ENCODE measurements around the gene MLLT1.
A peak's percentile ranks its signal among the peaks of the same experiment; 100 is the strongest.

Gene MLLT1

GRCh38 chr19:6204866-6205723, 74.7 kb downstream of the MLLT1 start:
- peak in 1 of 2 donors; percentile 7 for DNase-seq

DNA sequence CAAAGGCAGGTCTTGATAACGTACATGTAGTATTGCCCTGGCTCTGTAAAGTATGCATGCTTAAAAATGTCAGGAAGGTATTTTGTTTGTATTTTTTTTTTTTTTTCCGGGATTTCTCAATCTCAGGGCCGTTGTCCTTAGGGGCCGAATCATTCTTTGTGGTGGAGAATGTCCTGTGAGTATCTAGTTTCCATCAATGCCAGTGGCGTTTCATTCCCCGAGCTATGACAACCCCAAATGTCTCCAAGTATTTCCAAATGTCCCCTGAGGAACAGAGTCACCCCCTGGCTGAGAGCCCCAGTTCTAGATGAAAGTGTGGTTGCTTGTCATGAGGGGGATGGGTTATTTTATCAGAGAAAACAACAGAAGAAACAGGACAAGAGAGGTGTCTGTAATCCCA, 75.6 kb downstream of the MLLT1 start:
- DNase-seq = no peak

GRCh38 chr19:6199240-6199994, 80.4 kb downstream of the MLLT1 start:
- DNase-seq = peak; percentile 99

- no peak for DNase-seq
These were observed 80.9 kb downstream of the MLLT1 start for GRCh38 chr19:6198896-6199239.

DNA sequence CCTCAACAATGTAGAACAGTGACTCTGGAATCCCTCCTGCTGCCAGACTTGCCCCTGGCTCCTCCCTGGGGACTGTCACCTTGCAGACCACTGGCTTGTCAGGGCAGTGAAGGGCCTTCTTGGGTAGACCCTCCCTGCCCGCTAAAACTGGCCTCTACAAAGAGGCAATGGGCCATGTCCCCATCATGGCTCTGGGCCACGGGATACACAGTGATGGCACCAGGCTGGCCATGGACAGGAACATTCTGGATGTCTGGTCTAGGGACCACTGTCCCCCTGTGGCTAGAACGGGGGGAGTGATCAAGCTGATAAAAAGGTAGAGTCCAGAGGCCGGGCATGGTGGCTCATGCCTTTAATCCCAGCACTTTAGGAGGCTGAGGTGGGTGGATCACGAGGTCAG, 83.4 kb downstream of the MLLT1 start:
- DNase-seq = no peak

- DNase-seq = no peak
These were observed 91.0 kb downstream of the MLLT1 start for GRCh38 chr19:6188811-6189210.

GRCh38 chr19:6187374-6187773, 92.4 kb downstream of the MLLT1 start:
- no peak for DNase-seq

- no peak for DNase-seq
These were observed 93.6 kb downstream of the MLLT1 start for GRCh38 chr19:6185835-6186834.

DNA sequence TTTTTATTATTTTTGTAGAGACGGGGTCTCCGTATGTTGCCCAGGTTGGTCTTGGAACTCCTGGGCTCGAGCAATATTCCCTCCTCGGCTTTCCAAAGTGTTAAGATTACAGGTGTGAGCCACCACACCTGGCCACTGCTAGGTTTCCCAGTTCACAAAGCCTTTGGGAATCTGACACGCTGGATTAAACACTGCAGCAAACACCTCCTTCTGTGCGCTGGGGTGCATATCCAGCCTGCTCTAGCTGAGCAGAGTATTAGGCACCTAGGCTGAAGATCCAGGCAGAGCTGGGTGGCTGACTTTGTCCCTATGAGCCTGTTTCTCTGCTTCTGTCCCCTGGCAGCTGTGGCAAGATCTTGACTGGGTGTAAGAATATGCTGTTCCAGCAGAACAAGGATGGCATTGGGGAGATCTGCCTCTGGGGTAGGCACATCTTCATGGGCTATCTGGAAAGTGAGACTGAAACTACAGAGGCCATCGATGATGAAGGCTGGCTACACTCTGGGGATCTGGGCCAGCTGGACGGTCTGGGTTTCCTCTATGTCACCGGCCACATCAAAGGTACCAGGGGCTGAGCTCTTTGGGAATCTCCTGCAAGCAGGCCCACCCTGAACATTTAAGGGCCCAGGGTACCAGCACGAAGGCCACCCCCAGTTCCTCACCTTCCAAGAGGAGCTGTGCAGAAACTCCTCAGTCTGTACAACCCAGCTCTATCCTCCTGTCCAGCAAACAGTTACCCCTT, 94.5 kb downstream of the MLLT1 start:
- no peak for DNase-seq

DNA sequence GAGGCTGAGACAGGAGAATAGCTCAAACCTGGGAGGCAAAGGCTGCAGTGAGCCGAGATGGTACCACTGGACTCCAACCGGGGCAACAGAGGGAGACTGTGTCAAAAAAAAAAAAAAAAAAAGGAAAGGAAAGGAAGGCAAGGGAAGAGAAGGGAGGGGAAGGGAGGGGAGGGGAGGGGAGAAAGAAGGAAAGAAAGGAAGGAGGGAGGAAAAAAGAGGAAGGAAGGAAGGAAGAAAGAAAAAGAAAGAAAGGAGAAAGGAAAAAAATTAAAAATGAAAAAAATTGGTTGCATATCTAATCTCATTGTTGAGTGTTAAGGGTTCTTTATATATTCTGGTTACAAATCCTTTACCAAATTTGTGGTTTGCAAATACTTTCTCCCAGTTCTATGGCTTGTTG, 98.7 kb downstream of the MLLT1 start:
- no peak for DNase-seq

- DNase-seq = no peak
These were observed 106.6 kb downstream of the MLLT1 start for GRCh38 chr19:6173190-6173589.

GRCh38 chr19:6172074-6172863, 107.5 kb downstream of the MLLT1 start:
- DNase-seq = no peak

- DNase-seq = no peak
These were observed 112.7 kb downstream of the MLLT1 start for GRCh38 chr19:6167115-6167514.

DNA sequence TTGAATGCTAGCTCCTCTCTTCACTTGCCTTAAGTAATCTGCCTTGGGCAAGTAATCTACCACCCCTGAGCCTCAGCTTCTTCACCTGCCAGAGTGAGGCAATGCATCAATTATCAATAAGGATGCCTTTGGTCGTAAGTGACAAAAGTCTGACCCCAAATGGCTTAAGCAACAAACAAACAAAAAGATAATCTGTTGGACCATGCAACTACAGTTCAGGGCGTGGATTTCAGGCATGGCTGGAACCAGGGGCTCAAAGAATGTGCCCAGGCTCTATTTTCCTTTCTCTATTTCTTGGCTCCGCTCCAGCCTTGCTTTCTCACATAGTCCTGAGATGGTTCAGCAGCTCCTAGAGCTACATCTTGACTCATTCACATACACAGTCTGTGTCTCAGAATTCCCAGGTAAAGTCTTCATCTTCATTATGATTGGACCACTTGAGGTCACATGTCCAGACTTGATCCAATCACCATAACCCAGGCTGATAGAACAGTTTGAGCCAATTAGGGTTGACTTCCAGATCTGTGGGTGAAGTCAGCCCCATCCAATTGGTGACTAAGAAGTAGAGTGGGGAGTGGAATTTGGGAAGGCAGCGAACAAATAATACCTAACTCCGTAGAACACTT, 114.8 kb downstream of the MLLT1 start:
- DNase-seq = no peak

DNA sequence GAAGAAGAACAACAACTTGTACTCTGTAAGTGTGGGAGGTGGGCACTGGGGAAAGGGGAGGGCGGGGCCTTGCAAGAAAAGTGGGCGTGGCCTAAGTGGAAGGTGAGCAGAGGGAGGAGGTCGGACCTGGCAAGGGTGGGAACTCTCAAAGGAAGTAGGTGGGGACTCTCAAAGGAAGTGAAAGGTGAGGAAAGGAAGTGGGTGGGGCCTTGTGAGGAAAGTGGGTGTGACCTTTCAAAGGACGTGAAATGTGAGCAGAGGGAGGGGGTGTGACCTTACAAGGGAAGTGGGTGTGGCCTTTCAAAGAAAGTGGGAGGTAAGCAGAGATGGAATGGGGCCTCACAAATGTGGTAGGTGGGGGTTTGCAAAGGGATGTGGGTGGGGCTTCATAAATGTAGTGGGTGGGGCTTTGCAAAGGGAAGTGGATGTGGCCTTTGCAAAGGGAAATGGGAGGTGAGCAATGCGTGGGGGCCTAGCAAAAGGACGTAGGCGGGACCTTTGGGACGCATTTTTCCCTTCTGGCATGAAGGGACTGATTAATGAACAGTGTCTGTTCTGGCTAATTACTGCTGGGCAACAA, 118.4 kb downstream of the MLLT1 start:
- peak; percentile 85 to 89 for DNase-seq
